ENCODE measurements around the gene NEMP2.

The NEMP2 gene

GRCh38 chr2:190554357-190555006, 20.0 kb upstream of the NEMP2 start:
- DNase-seq: no peak

GRCh38 chr2:190553254-190553653, 18.7 kb upstream of the NEMP2 start:
- no peak for DNase-seq

- no peak for DNase-seq
Observed at GRCh38 chr2:190551928-190552327, 17.4 kb upstream of the NEMP2 start.

GRCh38 chr2:190550137-190550536, 15.6 kb upstream of the NEMP2 start:
- DNase-seq: no peak

- no peak for DNase-seq
Observed at GRCh38 chr2:190547886-190548285, 13.4 kb upstream of the NEMP2 start.

GRCh38 chr2:190546734-190547133, 12.2 kb upstream of the NEMP2 start:
- no peak for DNase-seq

- no peak for DNase-seq
Observed at GRCh38 chr2:190545555-190546385, 11.2 kb upstream of the NEMP2 start.

GRCh38 chr2:190545093-190545492, 10.6 kb upstream of the NEMP2 start:
- DNase-seq: no peak

- DNase-seq: no peak
Observed at GRCh38 chr2:190540048-190540447, 5.5 kb upstream of the NEMP2 start.

GRCh38 chr2:190538201-190538600, 3.7 kb upstream of the NEMP2 start:
- no peak for DNase-seq

GRCh38 chr2:190537765-190538164, 3.2 kb upstream of the NEMP2 start:
- DNase-seq: peak; percentile 24

GRCh38 chr2:190535586-190535985, 1.1 kb upstream of the NEMP2 start:
- no peak for DNase-seq

- DNase-seq: no peak
Observed at GRCh38 chr2:190535121-190535439, 558 bp upstream of the NEMP2 start.

- no peak for DNase-seq
Observed at GRCh38 chr2:190533968-190534309, 583 bp downstream of the NEMP2 start.

- DNase-seq: no peak
Observed at GRCh38 chr2:190533175-190533967, 1.2 kb downstream of the NEMP2 start.

GRCh38 chr2:190532581-190532980, 1.9 kb downstream of the NEMP2 start:
- DNase-seq: no peak

GRCh38 chr2:190530248-190530900, 4.1 kb downstream of the NEMP2 start:
- DNase-seq: peak; percentile 82

GRCh38 chr2:190529486-190530247, 4.9 kb downstream of the NEMP2 start:
- DNase-seq: no peak

GRCh38 chr2:190528521-190529001, 6.0 kb downstream of the NEMP2 start:
- DNase-seq: peak; percentile 70

GRCh38 chr2:190527918-190528317, 6.6 kb downstream of the NEMP2 start:
- no peak for DNase-seq

- no peak for DNase-seq
Observed at GRCh38 chr2:190527214-190527613, 7.3 kb downstream of the NEMP2 start.

GRCh38 chr2:190526105-190526750, 8.3 kb downstream of the NEMP2 start:
- no peak for DNase-seq

Measured in fibroblast of skin of right quadriceps (primary cell).